ENCODE measurements around the gene NIBAN1. TPM values are rescaled to one million over a fixed set of nuclear protein-coding genes. Genes with fewer than 3 reads are reported as not detected.

NIBAN1 gene
- total RNA-seq, 1 donor from 2014 or later, result 3.1 TPM

DNA sequence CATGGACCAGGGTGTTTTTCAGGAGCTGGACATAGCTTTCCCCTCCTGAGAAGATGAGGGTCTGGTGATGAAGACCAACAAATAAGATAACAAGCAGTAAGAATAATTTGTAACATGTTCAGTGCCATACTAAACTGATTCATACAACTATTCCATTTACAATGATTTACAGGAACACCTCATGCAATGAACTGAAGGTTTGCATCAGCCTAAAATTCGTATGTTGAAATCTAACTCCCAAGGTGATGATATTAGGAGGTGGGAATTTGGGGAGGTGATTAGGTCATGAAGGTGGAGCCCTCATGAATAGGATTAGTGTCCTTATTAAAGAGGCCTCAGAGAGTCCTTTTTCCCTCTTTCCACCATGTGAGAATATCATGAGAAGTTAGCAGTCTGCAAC, 15.9 kb upstream of the NIBAN1 start:
- H3K27me3 Mint-ChIP-seq, result peaks cover 22% of the 10 kb centered on the region
- TF ChIP-seq, protein P1, sequence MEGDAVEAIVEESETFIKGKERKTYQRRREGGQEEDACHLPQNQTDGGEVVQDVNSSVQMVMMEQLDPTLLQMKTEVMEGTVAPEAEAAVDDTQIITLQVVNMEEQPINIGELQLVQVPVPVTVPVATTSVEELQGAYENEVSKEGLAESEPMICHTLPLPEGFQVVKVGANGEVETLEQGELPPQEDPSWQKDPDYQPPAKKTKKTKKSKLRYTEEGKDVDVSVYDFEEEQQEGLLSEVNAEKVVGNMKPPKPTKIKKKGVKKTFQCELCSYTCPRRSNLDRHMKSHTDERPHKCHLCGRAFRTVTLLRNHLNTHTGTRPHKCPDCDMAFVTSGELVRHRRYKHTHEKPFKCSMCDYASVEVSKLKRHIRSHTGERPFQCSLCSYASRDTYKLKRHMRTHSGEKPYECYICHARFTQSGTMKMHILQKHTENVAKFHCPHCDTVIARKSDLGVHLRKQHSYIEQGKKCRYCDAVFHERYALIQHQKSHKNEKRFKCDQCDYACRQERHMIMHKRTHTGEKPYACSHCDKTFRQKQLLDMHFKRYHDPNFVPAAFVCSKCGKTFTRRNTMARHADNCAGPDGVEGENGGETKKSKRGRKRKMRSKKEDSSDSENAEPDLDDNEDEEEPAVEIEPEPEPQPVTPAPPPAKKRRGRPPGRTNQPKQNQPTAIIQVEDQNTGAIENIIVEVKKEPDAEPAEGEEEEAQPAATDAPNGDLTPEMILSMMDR (conservative IDR thresholded peaks at IDR 0.05), result no peak
- DNase-seq (ENCODE audit: extremely low spot score, unreplicated experiment), result no peak
- no peaks in the 10 kb centered on the region for H3K4me1 Mint-ChIP-seq (ENCODE audit: unreplicated experiment)
- H3K27ac Mint-ChIP-seq, result no peak overlapping the region
- H3K4me3 Mint-ChIP-seq, result no peak overlapping the region
- no peaks in the 10 kb centered on the region for H3K9me3 Mint-ChIP-seq
- H3K36me3 Mint-ChIP-seq, result no peaks in the 10 kb centered on the region

DNA sequence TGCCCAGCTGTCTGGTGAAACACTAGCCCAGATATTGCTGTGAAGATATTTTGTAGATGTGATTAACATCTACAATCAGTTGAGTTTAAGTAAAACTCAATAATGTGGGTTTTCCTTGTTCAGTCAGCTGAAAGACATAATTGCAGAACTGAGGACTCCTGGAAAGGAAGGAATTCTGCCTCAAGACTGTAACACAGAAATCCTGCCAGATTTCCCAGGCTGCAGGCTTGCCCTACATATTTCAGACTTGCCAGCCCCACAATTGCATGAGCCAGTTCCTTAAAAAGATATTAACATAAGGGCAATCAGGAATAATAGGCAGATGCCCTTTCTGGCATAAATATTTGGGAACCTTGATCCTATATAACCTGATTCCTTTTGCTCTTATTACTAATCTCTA, 14.2 kb upstream of the NIBAN1 start:
- DNase-seq (ENCODE audit: extremely low spot score, unreplicated experiment), result no peak
- TF ChIP-seq, protein P1 (conservative IDR thresholded peaks at IDR 0.05), result no peak
- Mint-ChIP-seq H3K27ac (no peak overlapping the region), H3K4me1 (ENCODE audit: unreplicated experiment) (no peaks in the 10 kb centered on the region), H3K9me3 (no peaks in the 10 kb centered on the region), H3K27me3 (peaks cover 29% of the 10 kb centered on the region), H3K4me3 (no peak overlapping the region), H3K36me3 (no peaks in the 10 kb centered on the region)

GRCh38 chr1:184987696-184988095, 13.4 kb upstream of the NIBAN1 start:
- no peaks in the 10 kb centered on the region for H3K36me3 Mint-ChIP-seq

DNA sequence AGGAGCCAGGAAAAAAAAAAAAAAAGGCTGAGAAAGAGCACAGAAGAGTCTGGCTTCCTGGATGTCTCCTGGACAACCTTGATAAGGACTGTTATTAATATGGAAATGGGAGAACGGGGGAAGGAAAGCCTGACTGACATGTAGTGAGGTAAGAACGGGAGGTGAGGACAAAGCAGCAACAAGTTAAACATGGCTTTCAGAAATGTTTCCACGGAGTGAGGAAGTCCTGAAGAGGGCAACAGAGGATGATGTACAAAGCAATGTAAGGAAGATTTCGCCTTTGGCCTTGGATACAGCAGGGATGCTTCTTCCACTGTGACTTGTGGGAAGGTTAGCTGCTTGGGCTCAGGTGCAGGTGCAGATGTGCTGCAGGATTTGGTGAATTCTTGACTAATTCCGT, 11.9 kb upstream of the NIBAN1 start:
- no peak overlapping the region for H3K4me3 Mint-ChIP-seq
- no peaks in the 10 kb centered on the region for H3K9me3 Mint-ChIP-seq
- H3K27me3 Mint-ChIP-seq, result peaks cover 34% of the 10 kb centered on the region
- TF ChIP-seq, protein P1 (conservative IDR thresholded peaks at IDR 0.05), result no peak
- H3K36me3 Mint-ChIP-seq, result no peaks in the 10 kb centered on the region
- no peak for DNase-seq (ENCODE audit: extremely low spot score, unreplicated experiment)
- no peak overlapping the region for H3K27ac Mint-ChIP-seq
- H3K4me1 Mint-ChIP-seq (ENCODE audit: unreplicated experiment), result no peaks in the 10 kb centered on the region

More at GRCh38 chr1:184987696-184988095, 13.4 kb upstream of the NIBAN1 start:
- Mint-ChIP-seq H3K27ac (no peak overlapping the region), H3K27me3 (peaks cover 30% of the 10 kb centered on the region), H3K9me3 (no peaks in the 10 kb centered on the region), H3K4me3 (no peak overlapping the region), H3K4me1 (ENCODE audit: unreplicated experiment) (no peaks in the 10 kb centered on the region)
- TF ChIP-seq, protein P1 (conservative IDR thresholded peaks at IDR 0.05), result no peak
- DNase-seq (ENCODE audit: extremely low spot score, unreplicated experiment), result no peak

GRCh38 chr1:184982002-184982954, 8.0 kb upstream of the NIBAN1 start:
- Mint-ChIP-seq H3K4me3 (no peak overlapping the region), H3K4me1 (ENCODE audit: unreplicated experiment) (no peaks in the 10 kb centered on the region), H3K27me3 (peaks cover 37% of the 10 kb centered on the region), H3K36me3 (no peaks in the 10 kb centered on the region), H3K27ac (no peak overlapping the region), H3K9me3 (no peaks in the 10 kb centered on the region)
- TF ChIP-seq, protein P1 (conservative IDR thresholded peaks at IDR 0.05), result peak; percentile 75
- DNase-seq (ENCODE audit: extremely low spot score, unreplicated experiment), result no peak

Data from type B pancreatic cell (in vitro differentiated cells).